CD4-positive, alpha-beta T cell treated with Interleukin-4 for 4 hours (primary cell): ENCODE results near the gene PLAC1.

ENCODE experiments used
- DNase-seq: peaks from one replicate; pipeline ENCODE4 v3.0.0-alpha.2; 2020

The PLAC1 gene, protein sequence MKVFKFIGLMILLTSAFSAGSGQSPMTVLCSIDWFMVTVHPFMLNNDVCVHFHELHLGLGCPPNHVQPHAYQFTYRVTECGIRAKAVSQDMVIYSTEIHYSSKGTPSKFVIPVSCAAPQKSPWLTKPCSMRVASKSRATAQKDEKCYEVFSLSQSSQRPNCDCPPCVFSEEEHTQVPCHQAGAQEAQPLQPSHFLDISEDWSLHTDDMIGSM

DNA sequence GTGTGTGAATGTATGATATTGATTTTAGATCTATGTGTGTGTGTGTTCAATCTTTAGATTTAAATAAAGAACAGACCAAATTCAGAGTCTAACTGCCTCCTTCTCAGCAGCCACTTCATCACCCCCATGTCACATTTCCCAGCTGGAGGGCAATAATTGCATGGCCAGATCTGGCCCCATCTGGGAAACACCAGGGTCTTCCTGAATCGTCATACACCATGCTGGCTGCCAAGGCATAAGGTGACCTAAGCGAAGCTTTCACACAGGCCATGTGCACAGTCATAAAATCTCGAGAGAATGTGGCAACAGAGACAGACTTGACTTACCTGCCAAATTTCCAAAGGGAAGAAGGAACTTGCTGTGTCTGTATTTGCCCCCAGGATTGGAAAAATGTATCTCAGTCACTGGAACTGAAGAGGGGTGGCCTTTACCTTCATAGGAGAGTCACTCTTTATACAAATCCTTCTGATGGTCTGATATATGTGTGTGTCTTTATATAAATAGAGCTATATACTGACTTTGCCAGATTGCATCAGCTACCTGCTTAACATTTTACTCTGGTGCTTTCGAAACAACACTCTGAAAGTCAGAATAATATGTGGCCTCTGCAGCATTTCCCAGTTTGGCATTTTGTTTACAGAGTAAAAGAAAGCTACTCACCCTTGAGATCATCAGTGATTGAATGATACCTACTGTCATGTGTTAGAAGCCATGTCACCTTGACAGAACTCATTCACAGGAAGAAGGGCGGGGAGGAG, at the start of gene PLAC1:
Gene PLAC1 (minus strand): TSS at position 470 of the 758 bp plus-strand sequence. CDS start 91,789 bp downstream, outside the sequence.
- DNase-seq: no peak

DNA sequence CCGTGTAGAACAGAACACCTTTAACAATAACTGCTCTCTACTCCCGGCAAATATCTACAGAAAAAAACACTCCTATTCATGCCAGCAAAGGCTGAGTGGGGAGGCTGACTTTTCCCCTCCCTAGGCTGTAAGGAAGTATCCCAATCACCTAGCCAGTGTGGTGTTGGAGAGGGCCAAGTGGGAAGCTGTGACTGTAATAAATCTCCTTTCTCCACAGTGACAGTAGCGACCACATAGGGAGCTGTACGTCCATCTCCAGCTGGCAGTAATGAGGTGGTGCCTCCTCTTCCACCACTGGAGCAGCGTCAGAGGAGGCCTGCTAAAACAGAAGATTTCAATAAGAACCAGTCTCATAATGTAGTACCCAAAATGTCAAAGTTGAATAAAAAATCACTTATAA, 47.9 kb upstream of the PLAC1 start:
- no peak for DNase-seq

DNA sequence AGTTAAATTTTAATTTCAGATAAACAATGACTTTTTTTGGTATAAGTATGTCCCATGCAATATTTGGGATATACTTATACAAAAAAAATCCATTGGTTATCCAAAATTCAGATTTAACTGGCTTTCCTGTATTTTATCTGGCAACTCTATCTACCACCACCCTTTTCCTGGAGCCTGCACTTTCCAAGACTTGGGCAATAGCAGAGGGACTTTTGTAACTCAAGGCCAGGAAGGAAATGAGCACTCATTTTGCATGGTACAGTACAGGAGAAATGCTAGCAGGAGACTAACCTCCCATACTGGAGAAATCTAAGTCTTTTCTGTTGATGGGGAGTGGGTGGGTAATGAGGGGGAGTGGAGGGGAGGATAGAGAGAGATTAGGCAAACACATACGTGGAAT, 37.7 kb upstream of the PLAC1 start:
- no peak for DNase-seq

DNA sequence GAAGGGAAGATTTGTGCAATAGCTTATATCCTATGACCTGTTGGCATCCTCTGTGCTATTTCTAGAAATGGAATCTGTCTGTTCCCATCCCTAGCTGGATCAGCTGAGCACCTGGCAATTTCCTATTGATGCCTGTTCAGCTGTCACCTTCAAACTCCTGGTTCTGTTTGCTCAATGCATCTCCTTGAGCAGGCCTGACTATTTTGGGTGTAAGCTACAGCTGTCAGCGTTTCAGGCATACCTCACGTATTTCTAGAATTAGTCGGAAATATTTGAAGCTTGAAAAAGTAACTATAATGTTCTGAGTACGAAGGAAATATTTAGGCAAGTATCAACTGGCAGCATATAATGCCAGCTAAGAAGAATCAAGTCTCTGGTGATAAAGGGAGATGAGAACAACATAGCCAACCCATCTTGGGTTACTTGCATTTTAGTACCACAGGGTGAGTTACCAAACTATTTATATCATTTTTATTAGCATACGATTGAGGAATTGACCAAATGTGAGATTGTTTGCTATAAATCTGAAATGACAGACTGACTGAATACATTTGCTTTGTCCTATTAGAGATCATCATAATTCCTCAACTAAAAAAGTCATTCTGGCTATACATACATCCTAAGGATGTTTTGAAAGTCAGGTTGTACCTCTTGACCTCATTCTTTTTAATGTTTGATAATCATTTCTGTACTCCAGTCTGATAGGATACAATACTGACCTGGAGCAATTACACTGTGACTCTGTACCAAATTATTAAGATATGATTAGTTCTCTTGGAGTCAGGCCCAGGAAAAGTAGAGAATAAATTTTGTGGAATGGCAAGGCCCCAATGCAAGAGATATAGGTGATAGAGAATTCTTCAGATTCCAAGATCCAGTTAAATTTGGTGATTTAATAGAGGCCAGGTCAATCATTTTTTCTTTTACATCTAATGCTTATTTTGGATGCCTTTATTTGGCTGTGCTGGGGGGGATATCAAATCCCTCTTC, 36.4 kb upstream of the PLAC1 start:
- no peak for DNase-seq

DNA sequence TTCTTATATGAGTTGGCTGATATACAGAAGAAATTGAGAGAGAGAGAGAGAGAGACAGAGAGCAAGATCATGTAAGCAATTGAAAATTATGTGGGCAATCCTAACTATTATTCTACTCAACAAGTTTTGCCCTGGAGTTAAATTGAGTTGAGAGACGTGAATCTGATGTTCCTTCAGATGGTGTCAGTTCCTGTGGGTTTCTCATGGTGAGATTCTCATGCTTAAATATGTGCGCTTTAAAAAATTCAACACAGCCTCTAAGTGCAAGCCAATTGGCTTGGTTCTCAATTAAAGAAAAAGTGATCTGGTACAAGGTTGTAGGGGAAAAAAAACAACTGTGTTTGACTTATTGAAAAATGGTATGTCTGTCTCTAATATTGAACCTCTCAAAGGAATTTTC, 35.4 kb upstream of the PLAC1 start:
- no peak for DNase-seq

DNA sequence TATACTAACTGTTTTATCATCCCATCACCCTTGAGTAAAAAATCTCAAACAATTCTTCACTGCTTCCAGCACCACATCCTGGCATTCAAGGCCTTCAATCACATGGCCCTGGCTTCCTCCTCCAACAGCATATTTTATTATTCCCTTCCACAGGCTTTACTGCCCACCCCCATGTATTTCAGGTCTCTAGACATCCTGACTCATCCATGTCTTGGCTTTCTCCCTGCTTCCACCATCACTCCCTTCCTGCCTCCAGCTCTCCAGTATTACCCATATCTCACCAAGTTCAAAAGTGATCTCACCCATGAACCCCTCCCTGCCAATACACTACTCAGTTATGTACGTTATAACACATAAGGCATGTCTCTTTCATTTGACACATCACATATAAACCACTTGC, 34.7 kb upstream of the PLAC1 start:
- DNase-seq: no peak

DNA sequence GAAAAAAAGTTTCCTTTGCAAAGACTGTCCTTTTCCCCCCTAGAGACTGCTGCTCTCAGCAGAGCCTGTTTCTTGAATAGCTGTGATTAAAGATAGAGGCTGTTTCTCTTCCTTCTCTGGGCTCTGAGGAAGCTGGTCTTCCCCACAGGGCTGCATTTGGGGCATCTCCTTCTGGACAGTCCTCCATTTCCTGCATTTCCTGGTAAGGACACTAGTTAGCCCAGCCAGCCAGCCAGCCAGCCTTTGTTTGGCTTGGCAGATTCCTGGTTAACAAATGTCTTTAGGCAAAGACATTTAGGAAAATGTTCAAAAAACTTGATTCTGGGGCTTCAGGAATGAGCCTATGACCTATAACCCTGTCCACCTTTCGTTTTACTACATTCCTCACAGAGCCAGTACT, 34.0 kb upstream of the PLAC1 start:
- DNase-seq: no peak

DNA sequence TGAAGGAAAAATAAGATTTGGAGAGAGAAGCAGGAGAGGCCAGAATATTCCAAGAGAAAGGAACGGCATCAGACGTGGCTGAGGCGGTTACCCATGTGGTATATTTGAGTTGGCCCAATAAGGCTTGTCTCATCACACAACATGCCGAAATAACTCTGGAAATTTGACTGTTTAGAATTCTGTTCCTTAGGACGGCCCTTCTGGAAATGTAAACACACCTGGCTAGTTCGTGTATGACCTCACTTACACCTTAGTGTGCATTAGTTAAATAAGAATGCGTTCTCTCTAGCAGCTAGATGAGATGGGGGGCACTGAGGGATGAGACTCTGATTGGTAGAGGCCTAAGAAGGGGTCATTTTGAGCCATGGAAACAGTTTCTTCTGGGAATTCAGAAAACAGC, 33.2 kb upstream of the PLAC1 start:
- no peak for DNase-seq

DNA sequence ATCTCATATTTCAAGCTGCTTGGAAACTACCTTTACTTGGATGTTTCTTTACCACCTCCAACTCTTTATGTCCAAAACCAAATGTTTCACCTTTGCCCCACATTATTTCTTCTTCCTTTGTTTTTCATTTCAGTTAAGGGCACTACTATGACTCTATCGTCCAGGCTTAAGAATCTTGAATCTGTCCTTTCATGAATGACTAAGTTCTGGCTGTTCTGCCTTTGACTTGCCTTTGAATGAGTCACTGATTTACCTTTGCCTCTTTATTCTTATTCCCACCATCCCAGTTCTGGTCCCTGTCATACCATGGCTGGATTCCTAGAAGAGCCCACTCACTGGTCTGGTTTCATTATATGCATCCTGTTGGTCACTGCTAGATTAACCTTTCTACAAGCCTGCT, 30.6 kb upstream of the PLAC1 start:
- DNase-seq: no peak

DNA sequence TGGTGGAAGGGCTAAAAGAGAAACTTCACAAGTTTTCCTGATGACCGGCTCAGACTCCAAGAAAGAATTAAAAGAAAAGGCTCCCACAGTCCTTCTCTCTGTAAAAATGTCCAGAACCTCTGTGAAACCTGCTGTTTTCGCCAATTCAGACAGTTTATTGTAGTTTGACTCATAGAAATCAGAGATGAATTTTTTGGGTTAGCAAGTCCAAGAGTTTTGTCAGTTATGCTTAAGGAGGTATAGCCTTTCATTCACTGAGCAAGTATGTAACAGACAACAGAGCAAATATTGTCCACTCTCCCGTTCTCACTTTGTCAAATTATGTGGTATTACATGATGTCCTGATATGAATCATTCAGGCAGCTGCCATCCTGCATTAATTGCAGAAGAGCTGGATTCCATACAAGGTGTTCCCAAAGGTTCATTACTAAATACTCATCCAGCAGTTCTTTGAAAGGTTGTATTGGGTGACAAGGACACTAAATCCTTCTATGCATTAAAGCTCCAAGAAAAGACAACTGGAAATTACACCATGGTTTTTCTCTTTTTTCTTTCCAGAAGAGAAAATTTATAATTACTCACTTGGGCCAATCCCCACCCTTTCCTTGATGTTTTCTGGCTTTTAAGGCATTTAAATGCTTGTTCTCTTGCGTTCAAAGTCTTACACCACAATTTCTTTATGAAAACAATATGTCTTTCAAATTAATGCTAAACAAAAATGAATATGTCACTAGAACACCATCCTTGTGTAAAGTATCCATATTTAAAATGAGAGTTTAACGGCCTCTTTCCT, 30.0 kb upstream of the PLAC1 start:
- no peak for DNase-seq

DNA sequence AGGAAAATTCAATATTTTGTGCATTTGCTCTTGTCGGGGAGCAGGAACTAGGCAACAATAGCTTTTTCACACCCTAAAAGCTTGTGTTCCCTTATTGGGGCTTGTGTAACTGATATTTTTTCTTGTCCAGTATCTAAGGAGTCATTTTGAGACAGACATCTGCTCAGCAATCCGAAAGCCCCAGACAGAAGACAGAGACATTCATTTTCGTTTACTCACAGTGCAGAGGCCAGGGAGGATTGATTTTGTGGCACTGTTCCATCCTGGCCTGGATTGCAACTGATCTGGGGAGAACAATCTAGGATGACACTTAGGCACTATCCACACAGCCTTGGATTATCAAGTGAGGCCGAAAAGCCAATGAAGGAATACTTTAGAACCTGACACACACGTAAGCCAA, 27.4 kb upstream of the PLAC1 start:
- DNase-seq: no peak

DNA sequence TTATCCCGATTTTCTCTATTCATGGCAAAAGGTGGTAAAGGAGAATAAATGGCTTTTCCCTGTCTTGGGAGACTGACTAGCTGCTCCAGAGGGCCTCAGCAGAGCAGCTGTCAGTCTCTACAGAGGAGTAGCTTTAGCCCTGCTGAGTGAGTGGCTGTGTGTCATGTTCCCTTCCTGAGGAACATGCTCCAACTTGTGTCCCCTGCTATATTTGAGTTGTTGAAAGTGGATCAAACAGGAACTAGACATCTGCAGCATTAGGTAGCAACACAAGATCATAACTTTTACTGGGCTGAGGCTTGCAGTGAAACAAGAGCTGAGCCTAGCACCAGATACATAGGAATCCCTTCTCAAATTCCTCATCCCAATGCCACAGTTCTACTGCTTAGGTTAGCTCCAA, 26.7 kb upstream of the PLAC1 start:
- no peak for DNase-seq

DNA sequence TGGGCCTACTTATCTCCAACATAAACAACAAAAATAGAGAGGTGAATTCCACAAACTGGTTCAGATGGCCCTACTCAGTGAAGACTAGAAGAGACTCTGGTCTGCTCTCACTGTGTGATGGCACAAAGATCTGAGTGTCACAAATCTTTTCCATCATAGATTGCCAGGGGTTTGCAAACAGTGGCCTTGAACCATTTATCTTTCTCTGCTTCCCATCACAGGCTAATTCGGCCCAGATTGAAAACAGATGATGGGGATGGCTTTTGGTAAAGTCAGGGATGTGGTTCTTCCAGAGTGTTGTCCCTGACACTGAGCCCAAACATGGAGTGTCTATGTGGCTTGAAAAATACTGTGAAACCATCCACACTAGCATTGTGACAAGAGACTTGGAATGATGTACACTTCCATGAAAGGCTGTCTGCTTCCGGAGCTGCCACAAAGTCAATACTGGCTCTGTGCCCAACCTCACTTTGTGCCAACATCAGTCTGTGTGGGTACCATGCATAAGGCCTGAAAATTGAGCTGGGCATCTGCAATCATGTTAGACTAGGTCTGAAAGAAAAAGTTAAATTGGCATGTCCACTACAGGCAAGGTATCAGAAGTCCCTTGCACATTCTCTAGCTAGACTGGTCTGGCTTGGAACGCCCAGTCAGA, 25.2 kb upstream of the PLAC1 start:
- no peak for DNase-seq

DNA sequence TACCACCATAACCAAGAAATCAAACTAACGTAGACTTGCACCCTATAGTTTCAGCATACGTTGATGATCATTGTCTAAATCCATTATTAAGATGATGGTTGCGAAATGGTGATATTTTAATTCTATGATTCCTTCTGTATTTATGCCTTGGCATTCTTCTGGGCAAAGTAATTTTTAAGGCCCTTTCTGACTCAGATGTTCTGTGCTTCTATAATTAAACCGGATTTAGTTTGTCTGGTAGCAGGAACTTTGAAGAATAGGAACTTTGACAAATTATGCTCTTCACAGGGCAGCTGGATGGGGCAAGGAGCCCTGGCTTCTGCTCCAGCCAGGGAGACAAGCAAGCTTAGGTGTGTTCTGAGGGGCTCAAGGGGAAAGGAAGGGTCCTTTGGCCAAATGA, 23.8 kb upstream of the PLAC1 start:
- DNase-seq: no peak

DNA sequence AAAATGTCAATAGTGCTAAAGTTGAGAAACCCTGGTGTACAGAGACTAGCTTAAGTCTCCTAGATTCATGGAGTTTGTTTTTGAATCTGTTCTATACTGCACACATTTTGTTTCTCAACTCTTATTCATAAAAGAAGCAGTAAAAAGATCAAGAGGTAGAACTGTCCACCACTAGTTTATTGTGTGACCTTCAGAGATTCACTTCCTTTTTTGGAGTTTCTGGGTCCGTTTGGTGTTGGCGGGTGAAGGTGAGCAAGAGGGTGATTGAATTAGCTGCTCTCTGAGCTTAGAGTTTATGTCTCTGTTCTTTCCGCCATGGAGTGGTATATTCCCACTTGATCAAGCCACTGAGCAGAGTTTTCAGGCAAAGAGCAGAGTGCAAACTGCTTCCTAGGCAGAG, 21.4 kb upstream of the PLAC1 start:
- DNase-seq: no peak

DNA sequence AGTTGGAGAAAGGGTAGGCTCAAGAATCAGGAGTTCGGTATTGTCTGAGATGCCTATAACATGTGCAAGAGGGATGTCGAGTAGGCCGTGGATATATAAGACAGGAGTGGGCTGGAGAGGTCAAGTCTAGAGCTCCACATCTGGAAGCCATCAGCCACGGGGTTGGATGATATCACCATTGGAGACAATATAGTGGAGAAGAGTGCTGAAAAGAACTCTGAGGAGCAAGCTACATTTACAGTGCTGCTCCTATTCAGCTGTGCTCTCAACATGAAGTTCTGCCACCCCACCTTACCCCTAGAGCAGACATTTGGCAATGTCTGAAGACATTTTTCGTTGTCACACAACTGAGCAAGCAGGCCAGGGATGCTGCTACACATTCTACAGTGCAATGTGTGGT, 20.9 kb upstream of the PLAC1 start:
- no peak for DNase-seq

DNA sequence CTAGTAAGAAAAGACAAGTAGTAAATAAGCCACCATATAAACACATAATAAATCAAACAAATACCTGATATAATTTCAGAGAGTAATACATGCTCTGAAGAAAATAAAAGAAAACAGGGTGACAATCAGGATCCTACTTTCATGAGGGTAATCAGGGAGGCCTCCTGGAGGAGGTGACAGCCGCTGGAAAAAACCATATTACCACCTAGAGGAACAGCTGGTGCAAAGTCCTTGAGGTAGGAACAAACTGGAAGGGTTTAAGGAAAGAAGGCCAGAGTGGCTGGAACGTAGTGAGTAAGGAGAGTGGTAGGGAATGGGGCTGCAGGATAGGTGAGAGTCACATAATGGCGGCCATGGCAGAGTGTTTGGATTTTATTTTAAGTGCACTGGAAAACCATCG, 19.1 kb upstream of the PLAC1 start:
- DNase-seq: no peak

DNA sequence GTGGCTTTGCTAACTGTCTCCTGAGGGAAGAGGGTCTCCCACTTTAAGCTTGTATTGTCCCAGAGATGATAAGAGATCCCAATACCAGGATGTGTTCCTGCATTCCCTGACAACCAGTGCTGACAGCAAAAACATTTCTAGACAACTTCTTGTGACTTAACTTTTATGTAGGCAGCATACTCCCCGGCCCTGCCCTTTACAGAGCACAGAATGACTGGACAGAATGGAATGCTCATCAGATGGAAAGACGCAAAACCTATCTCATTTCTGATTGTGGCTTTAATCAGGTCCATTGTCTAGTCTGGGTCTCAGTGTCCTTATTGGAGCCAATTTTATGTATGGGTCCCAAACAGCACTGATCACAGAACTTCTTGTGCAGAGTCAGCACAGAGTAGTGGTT, 18.2 kb upstream of the PLAC1 start:
- DNase-seq: no peak

DNA sequence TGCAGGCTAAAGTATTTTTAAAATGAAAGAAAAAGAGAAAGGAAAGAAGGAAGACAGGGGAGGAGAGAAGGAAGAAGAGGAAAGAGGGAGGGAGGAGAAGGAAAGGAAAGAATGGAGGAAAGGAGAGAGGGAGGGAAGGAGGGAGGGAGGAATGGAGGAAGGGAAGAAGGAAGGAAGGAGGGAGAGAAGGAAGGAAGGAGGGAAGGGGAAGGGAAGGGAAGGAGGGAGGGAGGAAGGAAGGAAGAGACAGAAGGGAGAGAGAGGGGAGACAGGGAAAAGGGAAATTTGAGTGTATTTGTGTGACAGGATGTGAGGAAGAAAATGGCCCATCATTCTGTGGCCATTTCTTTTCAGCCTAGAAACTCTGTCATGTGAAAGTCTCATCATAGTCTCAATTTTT, 14.9 kb upstream of the PLAC1 start:
- no peak for DNase-seq

DNA sequence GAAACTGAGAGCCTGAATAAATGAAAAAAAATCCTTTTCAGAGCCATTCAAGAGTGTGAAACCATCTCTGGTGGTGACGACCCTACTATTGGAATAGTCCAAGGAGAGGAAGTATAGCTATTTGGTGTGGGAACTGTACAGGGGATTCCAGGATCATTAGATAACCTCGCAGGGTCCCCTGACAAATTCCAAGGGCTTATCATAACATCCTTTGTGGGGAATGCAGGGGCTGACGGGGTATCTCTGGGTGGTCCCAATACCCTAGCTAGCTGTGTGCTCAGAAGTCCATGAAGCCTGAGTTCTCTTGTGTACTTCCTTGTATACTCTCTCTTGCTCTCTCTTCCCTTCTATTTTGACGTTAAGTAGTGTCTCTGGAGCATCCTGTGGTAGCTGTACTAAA, 13.8 kb upstream of the PLAC1 start:
- DNase-seq: no peak

DNA sequence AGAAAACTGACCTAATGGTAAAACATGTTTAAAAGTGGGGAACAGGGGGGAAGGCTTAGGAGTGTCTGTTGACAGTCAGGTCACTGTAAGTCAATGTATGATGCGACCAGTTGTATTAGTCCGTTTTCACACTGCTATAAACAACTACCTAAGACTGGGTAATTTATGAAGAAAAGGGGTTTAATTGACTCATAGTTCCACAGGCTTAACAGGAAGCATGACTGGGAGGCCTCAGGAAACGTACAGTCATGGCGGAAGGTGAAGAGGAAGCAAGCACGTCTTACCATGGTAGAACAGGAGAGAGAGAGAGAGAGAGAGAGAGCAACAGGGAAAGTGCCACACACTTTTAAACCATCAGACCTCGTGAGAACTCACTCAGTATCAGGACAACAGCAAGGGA, 13.0 kb upstream of the PLAC1 start:
- DNase-seq: no peak
